DND-41 (cell line): ENCODE measurements around the gene SLC39A11.

ENCODE experiments used
- ATAC-seq: fragments of 200-7000 bp; cut with Tn5 transposase; 3 replicates; pipeline ENCODE4 v1.9.1; 2021; ENCODE audit warnings: low read depth; ENCODE audit not compliant: insufficient read depth
- DNase-seq: peaks from one replicate; pipeline ENCODE4 v3.0.0-alpha.2; 2020
- H2AFZ ChIP-seq: 2 replicates; pipeline ENCODE4 v1.6.0; 2012; ENCODE audit warnings: low read depth, low read length
- H3K27ac ChIP-seq: 2 replicates; pipeline ENCODE4 v1.5.1; 2012; ENCODE audit warnings: low read length, inconsistent platforms
- H3K27me3 ChIP-seq: fragments of 200-600 bp; sonication (generic); 2 replicates; pipeline ENCODE4 v1.6.0; 2012; ENCODE audit warnings: low read length, mild to moderate bottlenecking, inconsistent platforms; ENCODE audit not compliant: insufficient read depth, poor library complexity
- H3K36me3 ChIP-seq: 2 replicates; pipeline ENCODE4 v1.5.1; 2012; ENCODE audit warnings: low read length, inconsistent platforms; ENCODE audit not compliant: insufficient read depth
- H3K4me1 ChIP-seq: 2 replicates; pipeline ENCODE4 v1.5.1; 2012; ENCODE audit warnings: mild to moderate bottlenecking, low read length; ENCODE audit not compliant: insufficient read depth
- H3K4me2 ChIP-seq: 2 replicates; pipeline ENCODE4 v1.6.0; 2012; ENCODE audit warnings: mild to moderate bottlenecking, moderate library complexity, low read length, inconsistent platforms; ENCODE audit not compliant: insufficient read depth
- H3K4me3 ChIP-seq, 2 experiments: fragments of 200-600 bp in 1 of 2; shearing (Covaris generic) in 1 of 2; 2 replicates each; pipeline ENCODE4 v1.5.1; 2012 to 2016; ENCODE audit warnings: inconsistent platforms in 2 of 2, low read length in 2 of 2, mild to moderate bottlenecking in 2 of 2, low read depth in 1 of 2, moderate library complexity in 1 of 2
- H3K79me2 ChIP-seq: 2 replicates; pipeline ENCODE4 v1.6.0; 2012; ENCODE audit warnings: low read length, inconsistent platforms; ENCODE audit not compliant: insufficient read depth
- H3K9ac ChIP-seq: 2 replicates; pipeline ENCODE4 v1.6.0; 2012; ENCODE audit warnings: low read depth, mild to moderate bottlenecking, inconsistent platforms, low read length, moderate library complexity
- H3K9me3 ChIP-seq: 2 replicates; pipeline ENCODE4 v1.5.1; 2012; ENCODE audit warnings: low read length, moderate library complexity, mild to moderate bottlenecking, inconsistent platforms; ENCODE audit not compliant: insufficient read depth, severe bottlenecking
- H4K20me1 ChIP-seq: 2 replicates; pipeline ENCODE4 v1.6.0; 2012; ENCODE audit warnings: low read length; ENCODE audit not compliant: insufficient read depth
- CTCF ChIP-seq: IDR thresholded peaks from 2 replicates; pipeline ENCODE4 v1.5.1; 2012; ENCODE audit warnings: borderline replicate concordance, low read length, moderate library complexity, mild to moderate bottlenecking; ENCODE audit not compliant: poor library complexity, severe bottlenecking; ENCODE audit errors: extremely low read depth
- EZH2 ChIP-seq: IDR thresholded peaks from 3 replicates; pipeline ENCODE4 v1.6.1; 2012; ENCODE audit warnings: borderline replicate concordance, low read depth, mild to moderate bottlenecking, moderate library complexity, low read length, inconsistent platforms; ENCODE audit not compliant: severe bottlenecking

Gene SLC39A11

GRCh38 chr17:73013816-73014663 lies 78.4 kb downstream of the SLC39A11 start:
- Histone ChIP-seq H3K4me1 (no peaks in the 10 kb centered on the region), H3K27me3 (no peaks in the 10 kb centered on the region), H3K9me3 (peaks cover 10% of the 10 kb centered on the region), H2AFZ (no peak overlapping the region), H3K4me3 (no peak overlapping the region), H3K36me3 (no peaks in the 10 kb centered on the region), H3K27ac (no peak overlapping the region), H3K4me2 (no peak overlapping the region), H4K20me1 (no peaks in the 10 kb centered on the region), H3K79me2 (no peaks in the 10 kb centered on the region), H3K9ac (no peak overlapping the region)
- DNase-seq (no peak), ATAC-seq (no peak)
- no peak for TF ChIP-seq CTCF
- TF ChIP-seq EZH2, result no peak

GRCh38 chr17:73013301-73013700 lies 79.2 kb downstream of the SLC39A11 start:
- Histone ChIP-seq H3K9me3 (peaks cover 7% of the 10 kb centered on the region), H3K27ac (no peak overlapping the region), H3K36me3 (no peaks in the 10 kb centered on the region), H2AFZ (no peak overlapping the region), H3K27me3 (no peaks in the 10 kb centered on the region), H3K4me3 (no peak overlapping the region), H4K20me1 (no peaks in the 10 kb centered on the region), H3K9ac (no peak overlapping the region), H3K4me2 (no peak overlapping the region), H3K79me2 (no peaks in the 10 kb centered on the region), H3K4me1 (no peaks in the 10 kb centered on the region)
- DNase-seq (no peak), ATAC-seq (no peak)
- TF ChIP-seq CTCF (no peak), EZH2 (no peak)

GRCh38 chr17:73011016-73011486 lies 81.4 kb downstream of the SLC39A11 start:
- Histone ChIP-seq H3K4me2 (no peak overlapping the region), H3K9me3 (no peaks in the 10 kb centered on the region), H3K4me3 (no peak overlapping the region), H2AFZ (no peak overlapping the region), H4K20me1 (no peaks in the 10 kb centered on the region), H3K27me3 (no peaks in the 10 kb centered on the region), H3K4me1 (no peaks in the 10 kb centered on the region), H3K27ac (no peak overlapping the region), H3K79me2 (no peaks in the 10 kb centered on the region), H3K36me3 (no peaks in the 10 kb centered on the region), H3K9ac (no peak overlapping the region)
- ATAC-seq, result no peak
- TF ChIP-seq EZH2 (no peak), CTCF (no peak)
- DNase-seq, result peak; percentile 5
